Caco-2 (cell line): ENCODE results near the gene RPS6KC1. TPM values are rescaled to one million over a fixed set of nuclear protein-coding genes. Genes with fewer than 3 reads are reported as not detected.
"Not testable (repeated sequence)": the region's sequence is repeated elsewhere in the genome, so short reads cannot be mapped to it uniquely, and the experiment has no call there.

Source experiments
- BruUV-seq: library from RNA; stranded (reverse); fragments of 400-500 nt; replicated peaks from 2 replicates; lab custom pipeline; 2021; lab: Mats Ljungman, UMichigan
- CTCF ChIA-PET: fragments of 300-600 bp; sonication (Branson Sonifier 250); formaldehyde crosslinking; loops from one replicate; lab custom pipeline; 2022; ENCODE audit warnings: antibody characterized with exemption; lab: Charles Lee
- POLR2A ChIA-PET: fragments of 300-600 bp; sonication (Branson Sonifier 250); formaldehyde crosslinking; loops from one replicate; lab custom pipeline; 2022; ENCODE audit warnings: antibody characterized with exemption; lab: Charles Lee
- DNase-seq, 2 experiments: peaks; one replicate each; pipeline versions ENCODE4 v3.0.0 to v3.0.0-alpha.2; 2020 to 2022
- H3K27me3 ChIP-seq: replicated peaks from 2 replicates; pipeline ENCODE4 v1.6.0; 2011; ENCODE audit warnings: low read length; ENCODE audit not compliant: control insufficient read depth, insufficient read depth
- H3K36me3 ChIP-seq: 2 replicates; pipeline ENCODE4 v1.5.1; 2011; ENCODE audit warnings: low read length; ENCODE audit not compliant: control insufficient read depth, insufficient read depth
- H3K4me1 ChIP-seq: fragments of 250-450 bp; sonication (Bioruptor Pico); 2 replicates; pipeline ENCODE4 v1.5.1; 2020; ENCODE audit warnings: mild to moderate bottlenecking
- H3K4me3 ChIP-seq: 2 replicates; pipeline ENCODE4 v1.5.1; 2011; ENCODE audit warnings: low read depth, mild to moderate bottlenecking, control low read depth, low read length
- H3K9me3 ChIP-seq: fragments of 250-450 bp; sonication (Bioruptor Pico); 2 replicates; pipeline ENCODE4 v1.5.1; 2020; ENCODE audit warnings: mild to moderate bottlenecking, moderate library complexity
- H3K27ac Mint-ChIP-seq: one replicate; pipeline ENCODE4 v1.8.0; 2022; ENCODE audit warnings: mixed read lengths; ENCODE audit not compliant: unreplicated experiment
- H3K27me3 Mint-ChIP-seq: one replicate; pipeline ENCODE4 v1.8.0; 2022; ENCODE audit warnings: mixed read lengths; ENCODE audit not compliant: insufficient read depth, unreplicated experiment
- H3K36me3 Mint-ChIP-seq: one replicate; pipeline ENCODE4 v1.8.0; 2022; ENCODE audit warnings: mild to moderate bottlenecking, mixed read lengths; ENCODE audit not compliant: insufficient read depth, unreplicated experiment
- H3K4me1 Mint-ChIP-seq: one replicate; pipeline ENCODE4 v1.8.0; 2022; ENCODE audit warnings: low read depth, mixed read lengths; ENCODE audit not compliant: unreplicated experiment
- H3K4me3 Mint-ChIP-seq: one replicate; pipeline ENCODE4 v1.8.0; 2022; ENCODE audit warnings: mild to moderate bottlenecking, moderate library complexity, mixed read lengths; ENCODE audit not compliant: unreplicated experiment
- H3K9me3 Mint-ChIP-seq: one replicate; pipeline ENCODE4 v1.8.0; 2022; ENCODE audit warnings: mixed read lengths; ENCODE audit not compliant: unreplicated experiment
- intact Hi-C: fragments of 100-400 bp; cut with micrococcal nuclease; formaldehyde crosslinking; loops from one replicate; pipeline ENCODE4 v1.10.0; 2022; ENCODE audit not compliant: unreplicated experiment
- total RNA-seq: library from RNA; stranded (reverse); gene quantifications from 2 replicates; pipeline ENCODE4 v1.2.3, GENCODE V29; 2022
- TF ChIP-seq, protein P1 (sequence below), 2 experiments: fragments of 200-600 bp in 1 of 2; IDR thresholded peaks; 1 replicate in 1 of 2; 2 replicates in 1 of 2; pipeline versions ENCODE4 v1.5.1 to v1.8.0; 2011 to 2022; ENCODE audit warnings: antibody characterized with exemption in 1 of 2, control low read depth in 1 of 2, inconsistent platforms in 1 of 2, low read depth in 1 of 2, low read length in 1 of 2, mild to moderate bottlenecking in 1 of 2, moderate library complexity in 1 of 2; ENCODE audit not compliant: insufficient read depth in 1 of 2, severe bottlenecking in 1 of 2, unreplicated experiment in 1 of 2

The RPS6KC1 gene
- total RNA-seq, 1 experiment from 2014 or later, result 16.4 TPM

DNA sequence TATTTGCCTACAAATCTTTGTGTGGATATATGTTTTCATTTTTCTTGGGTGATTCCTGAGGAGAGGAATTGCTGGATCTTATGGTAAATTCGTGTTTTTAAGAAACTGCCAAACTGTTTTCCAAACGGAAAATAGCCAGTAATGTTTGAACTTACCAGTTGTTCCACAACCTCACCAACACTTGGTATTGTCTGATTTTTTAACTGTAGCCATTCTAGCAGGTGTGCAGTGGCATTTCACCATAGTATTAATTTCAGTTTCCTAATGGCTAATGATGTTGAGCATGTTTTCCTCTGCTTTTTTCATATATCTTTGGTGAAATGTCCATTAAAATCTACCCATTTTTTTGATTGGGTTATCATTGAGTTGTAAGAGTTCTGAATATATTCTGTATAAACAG is 56.6 kb downstream of the RPS6KC1 start:
- Histone ChIP-seq H3K4me3 (no peak overlapping the region), H3K27me3 (no peaks in the 10 kb centered on the region), H3K4me1 (peaks cover 3% of the 10 kb centered on the region; the same call in 1 of the 2 replicates), H3K9me3 (no peaks in the 10 kb centered on the region), H3K36me3 (no peaks in the 10 kb centered on the region)
- no peak for DNase-seq
- no peaks in the 10 kb centered on the region for H3K36me3 Mint-ChIP-seq
- H3K27ac Mint-ChIP-seq, result no peak overlapping the region
- H3K4me1 Mint-ChIP-seq, result no peaks in the 10 kb centered on the region
- H3K9me3 Mint-ChIP-seq, result no peaks in the 10 kb centered on the region
- no peaks in the 10 kb centered on the region for H3K27me3 Mint-ChIP-seq
- ChIA-PET POLR2A (no interaction called here), CTCF (no interaction called here)
- intact Hi-C loops, result no loop called here
- no TSS peak for BruUV-seq
- H3K4me3 Mint-ChIP-seq, result no peak overlapping the region
- TF ChIP-seq, protein P1, sequence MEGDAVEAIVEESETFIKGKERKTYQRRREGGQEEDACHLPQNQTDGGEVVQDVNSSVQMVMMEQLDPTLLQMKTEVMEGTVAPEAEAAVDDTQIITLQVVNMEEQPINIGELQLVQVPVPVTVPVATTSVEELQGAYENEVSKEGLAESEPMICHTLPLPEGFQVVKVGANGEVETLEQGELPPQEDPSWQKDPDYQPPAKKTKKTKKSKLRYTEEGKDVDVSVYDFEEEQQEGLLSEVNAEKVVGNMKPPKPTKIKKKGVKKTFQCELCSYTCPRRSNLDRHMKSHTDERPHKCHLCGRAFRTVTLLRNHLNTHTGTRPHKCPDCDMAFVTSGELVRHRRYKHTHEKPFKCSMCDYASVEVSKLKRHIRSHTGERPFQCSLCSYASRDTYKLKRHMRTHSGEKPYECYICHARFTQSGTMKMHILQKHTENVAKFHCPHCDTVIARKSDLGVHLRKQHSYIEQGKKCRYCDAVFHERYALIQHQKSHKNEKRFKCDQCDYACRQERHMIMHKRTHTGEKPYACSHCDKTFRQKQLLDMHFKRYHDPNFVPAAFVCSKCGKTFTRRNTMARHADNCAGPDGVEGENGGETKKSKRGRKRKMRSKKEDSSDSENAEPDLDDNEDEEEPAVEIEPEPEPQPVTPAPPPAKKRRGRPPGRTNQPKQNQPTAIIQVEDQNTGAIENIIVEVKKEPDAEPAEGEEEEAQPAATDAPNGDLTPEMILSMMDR (IDR thresholded peaks at IDR 0.05; ENCODE audit: insufficient read depth in 1 of 2, low read depth in 1 of 2, low read length in 1 of 2, severe bottlenecking in 1 of 2, unreplicated experiment in 1 of 2), result no peak

DNA sequence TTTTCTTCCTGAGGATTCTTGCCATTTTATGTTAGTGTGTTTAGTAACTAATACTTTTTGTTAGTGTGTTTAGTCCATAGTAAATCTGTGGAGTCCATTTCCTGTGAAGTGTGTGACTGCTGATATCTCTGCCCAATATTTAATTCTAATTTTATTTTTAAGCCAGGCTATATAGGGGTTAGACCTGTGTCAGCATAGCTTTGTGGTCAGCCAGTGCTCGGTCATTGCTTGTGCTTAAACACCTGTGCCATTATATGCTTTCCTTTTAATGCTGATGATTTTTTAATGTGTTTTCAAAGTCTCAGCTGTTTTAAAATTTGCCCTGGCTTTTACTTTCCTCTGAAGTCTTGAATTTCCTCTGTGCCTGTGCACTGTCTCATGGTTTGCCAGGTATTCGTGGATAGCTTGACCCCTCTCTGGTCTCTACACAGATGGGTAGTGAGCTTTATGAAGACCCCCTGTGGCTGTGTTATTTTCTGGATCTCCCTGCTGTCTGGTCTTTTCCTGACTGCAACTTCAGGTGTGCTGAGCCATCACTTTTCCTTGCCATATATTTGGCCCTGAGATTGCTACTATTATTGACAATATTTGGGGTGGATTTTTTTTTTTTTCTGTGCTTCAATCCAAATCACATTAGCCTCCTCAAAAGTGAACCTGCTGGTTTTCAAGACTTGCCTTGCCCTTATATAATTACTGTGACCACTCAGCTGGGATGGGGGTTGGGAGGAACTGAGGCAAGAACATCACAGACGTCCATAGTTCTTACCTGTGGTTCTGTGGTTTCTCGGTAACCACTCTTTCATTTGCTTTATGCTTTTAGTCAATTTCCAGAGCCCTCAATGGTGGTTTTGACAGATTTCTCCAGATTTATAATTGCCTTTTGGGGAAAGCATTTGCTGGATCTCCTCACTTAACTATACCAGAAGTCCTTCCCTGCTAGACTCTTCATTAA is 59.6 kb downstream of the RPS6KC1 start:
- no peak overlapping the region for H3K4me3 Mint-ChIP-seq
- no TSS peak for BruUV-seq
- H3K27ac Mint-ChIP-seq, result no peak overlapping the region
- ChIA-PET POLR2A (no interaction called here), CTCF (no interaction called here)
- Histone ChIP-seq H3K27me3 (no peaks in the 10 kb centered on the region), H3K4me3 (no peak overlapping the region), H3K36me3 (no peaks in the 10 kb centered on the region), H3K9me3 (no peaks in the 10 kb centered on the region), H3K4me1 (peaks cover 3% of the 10 kb centered on the region; the same call in 1 of the 2 replicates)
- DNase-seq, result no peak
- H3K9me3 Mint-ChIP-seq, result no peaks in the 10 kb centered on the region
- intact Hi-C loops, result no loop called here
- H3K36me3 Mint-ChIP-seq, result no peaks in the 10 kb centered on the region
- TF ChIP-seq, protein P1 (IDR thresholded peaks at IDR 0.05; ENCODE audit: insufficient read depth in 1 of 2, low read depth in 1 of 2, low read length in 1 of 2, severe bottlenecking in 1 of 2, unreplicated experiment in 1 of 2), result no peak
- H3K27me3 Mint-ChIP-seq, result no peaks in the 10 kb centered on the region
- H3K4me1 Mint-ChIP-seq, result no peaks in the 10 kb centered on the region

DNA sequence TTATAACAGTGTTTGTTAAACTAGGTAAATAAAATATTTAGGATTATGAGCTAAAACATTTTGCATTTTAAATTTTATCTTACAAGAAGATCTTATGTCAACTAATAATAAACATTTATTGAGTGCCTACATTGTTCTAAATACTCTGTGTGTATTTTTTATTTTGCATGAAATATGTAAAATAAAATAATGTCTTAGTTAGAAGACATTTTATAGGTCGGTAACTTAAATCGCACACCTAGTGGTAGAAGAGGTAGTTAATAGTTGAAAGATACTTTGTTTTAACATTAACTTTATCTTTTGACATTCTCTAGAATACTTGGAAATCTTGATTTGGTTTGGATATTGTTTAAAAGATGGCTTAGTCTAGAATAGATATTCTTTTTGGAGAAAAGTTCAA is 60.5 kb downstream of the RPS6KC1 start:
- no TSS peak for BruUV-seq
- Mint-ChIP-seq H3K4me1 (no peaks in the 10 kb centered on the region), H3K27me3 (no peaks in the 10 kb centered on the region), H3K4me3 (no peak overlapping the region), H3K27ac (no peak overlapping the region), H3K36me3 (no peaks in the 10 kb centered on the region), H3K9me3 (no peaks in the 10 kb centered on the region)
- POLR2A ChIA-PET, result no interaction called here
- TF ChIP-seq, protein P1 (IDR thresholded peaks at IDR 0.05; ENCODE audit: insufficient read depth in 1 of 2, low read depth in 1 of 2, low read length in 1 of 2, severe bottlenecking in 1 of 2, unreplicated experiment in 1 of 2), result no peak
- no peaks in the 10 kb centered on the region for H3K9me3 ChIP-seq
- intact Hi-C loops, result no loop called here
- H3K4me3 ChIP-seq, result no peak overlapping the region
- no peaks in the 10 kb centered on the region for H3K4me1 ChIP-seq
- no peak for DNase-seq
- no peaks in the 10 kb centered on the region for H3K36me3 ChIP-seq
- H3K27me3 ChIP-seq, result no peaks in the 10 kb centered on the region
- CTCF ChIA-PET, result no interaction called here

DNA sequence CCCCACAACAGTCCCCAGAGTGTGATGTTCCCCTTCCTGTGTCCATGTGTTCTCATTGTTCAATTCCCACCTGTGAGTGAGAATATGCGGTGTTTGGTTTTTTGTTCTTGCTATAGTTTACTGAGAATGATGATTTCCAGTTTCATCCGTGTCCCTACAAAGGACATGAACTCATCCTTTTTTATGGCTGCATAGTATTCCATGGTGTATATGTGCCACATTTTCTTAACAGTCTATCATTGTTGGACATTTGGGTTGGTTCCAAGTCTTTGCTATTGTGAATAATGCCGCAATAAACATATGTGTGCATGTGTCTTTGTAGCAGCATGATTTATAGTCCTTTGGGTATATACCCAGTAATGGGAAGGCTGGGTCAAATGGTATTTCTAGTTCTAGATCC is 61.7 kb downstream of the RPS6KC1 start:
- BruUV-seq, intact Hi-C loops, H3K27me3 Mint-ChIP-seq, H3K4me1 ChIP-seq, H3K36me3 ChIP-seq, POLR2A ChIA-PET, H3K27ac Mint-ChIP-seq, H3K9me3 Mint-ChIP-seq, H3K4me3 Mint-ChIP-seq, H3K36me3 Mint-ChIP-seq, DNase-seq, H3K27me3 ChIP-seq, H3K9me3 ChIP-seq, H3K4me1 Mint-ChIP-seq, H3K4me3 ChIP-seq, CTCF ChIA-PET: not testable (repeated sequence)

DNA sequence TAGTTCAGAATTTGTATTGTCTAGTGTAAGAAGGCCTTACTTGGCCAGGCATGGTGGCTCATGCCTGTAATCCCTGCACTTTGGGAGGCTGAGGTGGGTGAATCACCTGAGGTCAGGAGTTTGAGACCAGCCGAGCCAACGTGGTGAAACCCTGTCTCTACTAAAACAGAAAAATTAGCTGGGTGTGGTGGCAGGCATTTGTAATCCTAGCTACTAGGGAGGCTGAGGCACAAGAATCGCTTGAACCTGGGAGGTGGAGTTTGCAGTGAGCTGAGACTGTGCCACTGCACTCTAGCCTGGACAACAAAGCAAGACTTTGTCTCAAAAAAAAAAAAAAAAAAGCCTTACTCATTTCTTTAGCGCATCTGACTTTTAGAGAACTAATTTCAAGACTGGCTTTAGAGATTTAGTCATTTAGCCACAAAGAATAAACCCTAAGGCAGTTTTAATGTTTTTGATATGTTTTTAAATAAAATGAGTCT is 66.7 kb downstream of the RPS6KC1 start:
- DNase-seq, H3K36me3 ChIP-seq, H3K4me3 Mint-ChIP-seq, H3K27ac Mint-ChIP-seq, H3K4me1 Mint-ChIP-seq, H3K36me3 Mint-ChIP-seq, H3K27me3 Mint-ChIP-seq, H3K4me3 ChIP-seq, H3K9me3 Mint-ChIP-seq, CTCF ChIA-PET, H3K9me3 ChIP-seq, BruUV-seq, H3K27me3 ChIP-seq, intact Hi-C loops, POLR2A ChIA-PET, H3K4me1 ChIP-seq: not testable (repeated sequence)
